ENCODE measurements around the gene PLA2G10.
"Not testable (repeated sequence)": the region's sequence is repeated elsewhere in the genome, so short reads cannot be mapped to it uniquely, and the experiment has no call there.

The PLA2G10 gene

GRCh38 chr16:14677627-14678026 lies 16.5 kb downstream of the PLA2G10 start:
- H3K27ac Mint-ChIP-seq = no peak overlapping the region
- no peaks in the 10 kb centered on the region for H3K9me3 Mint-ChIP-seq
- DNase-seq = no peak
- no peak overlapping the region for H3K4me3 Mint-ChIP-seq
- peaks cover 5% of the 10 kb centered on the region for H3K27me3 Mint-ChIP-seq
- no peaks in the 10 kb centered on the region for H3K36me3 Mint-ChIP-seq (ENCODE audit: low read depth)
- H3K4me1 Mint-ChIP-seq (ENCODE audit: low read depth) = peaks cover 2% of the 10 kb centered on the region

- H3K9me3 Mint-ChIP-seq = no peaks in the 10 kb centered on the region
- H3K4me3 Mint-ChIP-seq = no peak overlapping the region
- H3K27me3 Mint-ChIP-seq = peaks cover 5% of the 10 kb centered on the region
- no peak overlapping the region for H3K27ac Mint-ChIP-seq
- H3K4me1 Mint-ChIP-seq (ENCODE audit: low read depth) = peaks cover 5% of the 10 kb centered on the region
- no peaks in the 10 kb centered on the region for H3K36me3 Mint-ChIP-seq (ENCODE audit: low read depth)
- no peak for DNase-seq
These were observed 17.5 kb downstream of the PLA2G10 start for GRCh38 chr16:14676633-14677032.

DNA sequence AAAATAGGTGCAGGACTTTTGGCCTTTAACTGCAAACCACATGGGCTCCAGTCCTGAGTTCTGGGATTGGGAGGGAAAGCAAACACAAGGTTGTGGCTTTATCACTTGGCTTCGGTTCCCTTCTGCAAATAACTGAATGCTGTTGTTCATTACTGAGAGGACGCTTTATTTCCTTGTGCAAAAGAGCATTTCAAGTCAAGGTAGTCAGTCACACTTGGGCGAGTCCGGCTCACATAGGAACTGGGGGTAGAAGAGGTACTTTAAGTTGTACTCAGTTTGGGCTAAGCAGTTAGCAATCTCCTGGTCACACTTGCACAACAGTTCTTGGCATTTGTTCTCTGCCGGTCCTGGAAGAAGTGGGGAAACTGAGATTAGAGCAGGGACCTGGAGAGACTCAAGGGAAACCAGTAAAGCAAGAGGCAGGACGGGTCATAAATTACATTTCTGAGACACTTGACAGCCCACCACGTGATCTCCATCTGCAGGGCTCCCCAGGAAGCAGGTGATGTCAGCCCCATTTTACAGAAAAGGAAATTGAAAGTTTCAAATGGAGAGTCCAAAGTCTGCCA lies 21.6 kb downstream of the PLA2G10 start:
- Mint-ChIP-seq H3K9me3 (no peaks in the 10 kb centered on the region), H3K27me3 (no peaks in the 10 kb centered on the region), H3K36me3 (ENCODE audit: low read depth) (peaks cover 24% of the 10 kb centered on the region), H3K4me1 (ENCODE audit: low read depth) (peaks cover 5% of the 10 kb centered on the region), H3K4me3 (no peak overlapping the region), H3K27ac (peak overlapping the region; percentile 12)
- no peak for DNase-seq

DNA sequence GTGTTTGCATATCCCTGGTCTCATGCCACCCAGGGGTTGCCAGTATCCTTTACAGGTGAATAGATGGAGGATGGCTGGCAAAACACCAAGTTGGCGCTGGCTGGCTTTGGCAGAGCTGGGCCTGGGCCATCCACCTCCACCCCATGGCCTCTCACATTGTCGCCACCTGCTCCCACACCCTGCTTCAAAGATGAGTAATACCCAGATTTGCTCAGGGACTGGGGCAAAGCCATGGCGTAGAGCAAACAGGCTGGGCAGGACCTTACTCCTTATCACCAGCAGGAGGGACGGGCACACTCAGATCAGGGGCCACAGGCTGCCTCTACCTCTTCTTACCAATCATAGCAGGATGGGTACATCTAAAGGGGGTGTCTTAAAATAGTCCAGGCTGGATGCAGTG lies 24.3 kb downstream of the PLA2G10 start:
- peaks cover 50% of the 10 kb centered on the region for H3K36me3 Mint-ChIP-seq (ENCODE audit: low read depth)
- H3K9me3 Mint-ChIP-seq = no peaks in the 10 kb centered on the region
- DNase-seq = no peak
- H3K4me1 Mint-ChIP-seq (ENCODE audit: low read depth) = peaks cover 5% of the 10 kb centered on the region
- no peak overlapping the region for H3K4me3 Mint-ChIP-seq
- no peak overlapping the region for H3K27ac Mint-ChIP-seq
- no peaks in the 10 kb centered on the region for H3K27me3 Mint-ChIP-seq

GRCh38 chr16:14668556-14669223 lies 25.4 kb downstream of the PLA2G10 start:
- no peaks in the 10 kb centered on the region for H3K27me3 Mint-ChIP-seq
- peaks cover 61% of the 10 kb centered on the region for H3K36me3 Mint-ChIP-seq (ENCODE audit: low read depth)
- DNase-seq = no peak
- H3K9me3 Mint-ChIP-seq = no peaks in the 10 kb centered on the region
- no peak overlapping the region for H3K4me3 Mint-ChIP-seq
- H3K27ac Mint-ChIP-seq = no peak overlapping the region
- peaks cover 5% of the 10 kb centered on the region for H3K4me1 Mint-ChIP-seq (ENCODE audit: low read depth)

GRCh38 chr16:14667347-14668266 lies 26.5 kb downstream of the PLA2G10 start:
- peaks cover 3% of the 10 kb centered on the region for H3K4me1 Mint-ChIP-seq (ENCODE audit: low read depth)
- no peak for DNase-seq

GRCh38 chr16:14658063-14658462 lies 36.0 kb downstream of the PLA2G10 start:
- Mint-ChIP-seq H3K27me3 (no peaks in the 10 kb centered on the region), H3K4me1 (ENCODE audit: low read depth) (peaks cover 5% of the 10 kb centered on the region), H3K36me3 (ENCODE audit: low read depth) (peaks cover 81% of the 10 kb centered on the region), H3K27ac (peak overlapping the region; percentile 86), H3K4me3 (no peak overlapping the region), H3K9me3 (no peaks in the 10 kb centered on the region)
- no peak for DNase-seq

More at GRCh38 chr16:14667347-14668266, 26.5 kb downstream of the PLA2G10 start:
- Mint-ChIP-seq H3K27ac (peak overlapping the region; percentile 61), H3K4me3 (no peak overlapping the region), H3K9me3 (no peaks in the 10 kb centered on the region), H3K36me3 (ENCODE audit: low read depth) (peaks cover 72% of the 10 kb centered on the region), H3K27me3 (no peaks in the 10 kb centered on the region)

DNA sequence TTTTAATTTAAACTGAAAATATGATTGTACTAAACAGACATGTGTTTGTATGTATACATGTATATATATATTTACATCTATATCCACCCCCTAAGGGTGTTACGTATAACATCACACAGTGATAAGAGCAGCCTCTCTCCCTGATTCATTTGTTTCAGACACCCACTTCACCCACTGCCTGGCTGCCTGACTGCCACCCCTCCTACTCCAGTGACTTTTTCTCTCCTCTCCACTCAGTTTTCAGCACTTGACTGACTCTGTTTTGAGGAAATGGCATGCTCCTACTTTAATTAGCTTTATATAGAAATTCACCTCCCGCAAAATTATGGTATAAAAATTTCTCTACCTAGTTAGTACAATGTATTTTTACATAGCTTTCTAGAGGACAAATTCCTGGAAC lies 41.4 kb downstream of the PLA2G10 start:
- H3K27me3 Mint-ChIP-seq = no peaks in the 10 kb centered on the region
- H3K36me3 Mint-ChIP-seq (ENCODE audit: low read depth) = peaks cover 88% of the 10 kb centered on the region
- peaks cover 11% of the 10 kb centered on the region for H3K4me1 Mint-ChIP-seq (ENCODE audit: low read depth)
- no peak for DNase-seq
- H3K9me3 Mint-ChIP-seq = no peaks in the 10 kb centered on the region
- peak overlapping the region; percentile 66 for H3K27ac Mint-ChIP-seq
- no peak overlapping the region for H3K4me3 Mint-ChIP-seq

GRCh38 chr16:14650629-14651028 lies 43.5 kb downstream of the PLA2G10 start:
- Mint-ChIP-seq H3K27ac (peak overlapping the region; percentile 85), H3K36me3 (ENCODE audit: low read depth) (peaks cover 85% of the 10 kb centered on the region), H3K4me1 (ENCODE audit: low read depth) (peaks cover 12% of the 10 kb centered on the region), H3K4me3 (no peak overlapping the region), H3K9me3 (no peaks in the 10 kb centered on the region), H3K27me3 (no peaks in the 10 kb centered on the region)
- DNase-seq = no peak

- H3K27me3 Mint-ChIP-seq = no peaks in the 10 kb centered on the region
- H3K27ac Mint-ChIP-seq = peak overlapping the region; percentile 85
- no peak for DNase-seq
- H3K4me1 Mint-ChIP-seq (ENCODE audit: low read depth) = peaks cover 14% of the 10 kb centered on the region
- H3K9me3 Mint-ChIP-seq = no peaks in the 10 kb centered on the region
- peaks cover 87% of the 10 kb centered on the region for H3K36me3 Mint-ChIP-seq (ENCODE audit: low read depth)
- H3K4me3 Mint-ChIP-seq = no peak overlapping the region
These were observed 44.3 kb downstream of the PLA2G10 start for GRCh38 chr16:14649816-14650215.

GRCh38 chr16:14641926-14642325 lies 52.2 kb downstream of the PLA2G10 start:
- Mint-ChIP-seq H3K9me3 (no peaks in the 10 kb centered on the region), H3K36me3 (ENCODE audit: low read depth) (peaks cover 90% of the 10 kb centered on the region), H3K27me3 (no peaks in the 10 kb centered on the region)

DNA sequence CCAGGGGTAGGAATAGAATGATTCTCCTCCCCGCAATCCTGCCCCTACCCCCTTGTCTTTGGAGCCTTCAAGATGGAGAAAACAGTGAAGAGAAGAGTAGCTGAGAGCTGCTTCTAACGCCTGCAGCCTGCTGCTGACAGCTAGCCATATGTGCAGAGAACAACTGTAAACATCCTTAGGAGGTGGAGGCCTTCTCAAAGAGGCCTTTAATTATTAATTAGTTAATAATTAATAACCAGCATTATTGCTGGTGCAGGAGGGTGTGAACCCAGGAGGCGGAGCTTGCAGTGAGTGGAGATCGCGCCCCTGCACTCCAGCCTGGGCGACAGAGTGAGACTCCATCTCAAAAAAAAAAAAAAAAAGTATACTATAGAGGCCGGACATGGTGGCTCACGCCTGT lies 52.9 kb downstream of the PLA2G10 start:
- peaks cover 46% of the 10 kb centered on the region for H3K4me1 Mint-ChIP-seq (ENCODE audit: low read depth)
- peaks cover 92% of the 10 kb centered on the region for H3K36me3 Mint-ChIP-seq (ENCODE audit: low read depth)
- no peak overlapping the region for H3K4me3 Mint-ChIP-seq
- no peaks in the 10 kb centered on the region for H3K27me3 Mint-ChIP-seq
- peak overlapping the region; percentile 76 for H3K27ac Mint-ChIP-seq
- no peak for DNase-seq
- H3K9me3 Mint-ChIP-seq = no peaks in the 10 kb centered on the region

More at GRCh38 chr16:14641926-14642325, 52.2 kb downstream of the PLA2G10 start:
- peak overlapping the region; percentile 84 for H3K27ac Mint-ChIP-seq
- H3K4me3 Mint-ChIP-seq = no peak overlapping the region
- peaks cover 39% of the 10 kb centered on the region for H3K4me1 Mint-ChIP-seq (ENCODE audit: low read depth)
- no peak for DNase-seq

DNA sequence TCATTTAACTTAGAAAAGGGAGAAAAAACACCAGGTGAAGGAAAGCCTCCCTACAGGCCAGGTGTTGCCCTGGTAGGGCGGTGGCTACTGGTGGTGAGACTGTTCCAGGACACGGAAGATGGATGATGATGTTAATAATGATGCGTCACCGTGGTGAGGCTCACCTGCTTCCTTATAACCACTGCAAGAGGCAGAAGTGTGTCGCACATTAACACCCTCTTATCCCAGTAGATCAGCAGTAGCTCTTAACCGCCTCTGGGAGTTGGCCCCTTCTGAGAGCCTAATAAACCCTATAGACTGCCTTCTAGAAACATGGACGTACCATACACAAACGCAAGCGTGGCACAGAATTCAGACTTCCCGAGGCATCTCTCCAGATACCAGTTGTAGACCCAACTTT lies 53.6 kb downstream of the PLA2G10 start:
- Mint-ChIP-seq H3K27ac (peak overlapping the region; percentile 76), H3K27me3 (no peaks in the 10 kb centered on the region), H3K9me3 (no peaks in the 10 kb centered on the region), H3K36me3 (ENCODE audit: low read depth) (peaks cover 92% of the 10 kb centered on the region), H3K4me3 (no peak overlapping the region), H3K4me1 (ENCODE audit: low read depth) (peaks cover 53% of the 10 kb centered on the region)
- DNase-seq = no peak

- not testable (repeated sequence) for H3K9me3 Mint-ChIP-seq, H3K4me3 Mint-ChIP-seq, H3K27me3 Mint-ChIP-seq, DNase-seq
- Mint-ChIP-seq H3K36me3 (ENCODE audit: low read depth) (peaks cover 89% of the 10 kb centered on the region), H3K4me1 (ENCODE audit: low read depth) (peaks cover 64% of the 10 kb centered on the region), H3K27ac (peak overlapping the region; percentile 8)
These were observed 57.2 kb downstream of the PLA2G10 start for GRCh38 chr16:14636951-14637240.

Measured in activated T-cell treated with anti-CD3 and anti-CD28 coated beads, Interleukin-2, amount 50 U/mL, for 24 hours (primary cell).